ENCODE data around the gene USE1. TPM values are rescaled to one million over a fixed set of nuclear protein-coding genes. Genes with fewer than 3 reads are reported as not detected.

USE1 gene, protein sequence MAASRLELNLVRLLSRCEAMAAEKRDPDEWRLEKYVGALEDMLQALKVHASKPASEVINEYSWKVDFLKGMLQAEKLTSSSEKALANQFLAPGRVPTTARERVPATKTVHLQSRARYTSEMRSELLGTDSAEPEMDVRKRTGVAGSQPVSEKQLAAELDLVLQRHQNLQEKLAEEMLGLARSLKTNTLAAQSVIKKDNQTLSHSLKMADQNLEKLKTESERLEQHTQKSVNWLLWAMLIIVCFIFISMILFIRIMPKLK
- total RNA-seq (10 to 100 TPM; 24.7 to 51.1 (median 30.5) TPM), polyA plus RNA-seq (10 to 100 TPM; 63.1 to 68.3 TPM), total RNA-seq (29.1 reads per million, percentile 59 among the genes with 10 or more reads in this experiment)

DNA sequence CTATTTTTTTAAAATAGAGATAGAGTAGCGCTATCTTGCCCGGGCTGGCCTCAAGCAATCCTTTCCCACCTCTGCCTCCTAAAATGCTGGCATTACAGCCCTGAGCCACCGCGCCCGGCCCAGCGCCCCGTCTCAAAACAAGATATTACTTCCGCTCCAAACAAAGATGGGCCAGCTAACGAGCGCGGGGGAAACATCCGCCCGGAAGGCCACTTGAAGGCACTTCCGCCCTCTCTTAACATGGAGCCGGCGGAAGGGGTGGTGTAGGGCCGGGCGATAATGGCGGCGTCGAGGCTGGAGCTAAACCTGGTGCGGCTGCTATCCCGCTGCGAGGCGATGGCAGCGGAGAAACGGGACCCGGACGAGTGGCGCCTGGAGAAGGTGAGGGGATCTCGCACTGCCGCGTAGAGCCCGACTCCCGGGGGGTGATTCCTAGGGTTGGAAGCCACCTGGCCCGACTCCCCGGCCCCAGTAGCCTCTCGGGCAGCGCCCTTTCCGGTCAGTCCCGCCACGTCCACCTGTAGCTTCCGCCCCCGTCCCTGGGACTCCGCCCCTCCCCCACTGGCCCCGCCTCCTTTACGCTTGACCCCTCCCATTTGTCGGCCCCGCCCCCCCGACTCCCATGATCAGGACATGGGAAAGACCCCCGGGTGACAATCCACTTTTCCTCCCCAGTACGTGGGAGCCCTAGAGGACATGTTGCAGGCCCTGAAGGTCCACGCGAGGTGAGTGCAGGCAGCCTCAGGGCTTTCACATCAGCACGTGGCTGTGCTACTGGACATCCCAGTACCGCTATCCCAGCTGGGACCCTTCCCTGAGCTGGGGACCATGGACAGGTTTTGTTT is at the start of gene USE1:
Gene USE1 (plus strand): TSS at position 231 of the 845 bp plus-strand sequence. CDS start 49 bp downstream, at position 280.
- H3K9me3 Mint-ChIP-seq: peaks cover 0 to 2% (median 0%) of the 10 kb centered on the region in 11 donors
- H3K4me1 Mint-ChIP-seq: peaks cover 0 to 16% (median 12%) of the 10 kb centered on the region in 7 donors
- CTCF ChIA-PET: interaction anchor here (1.0 to 2.5 kb wide), 5 partner anchors 10 to 32 kb away, joined by 3 to 8 read pairs (median 5); partner anchors contain the start of gene OCEL1
- H3K36me3 Mint-ChIP-seq: peaks cover 4 to 35% (median 24%) of the 10 kb centered on the region in 5 donors
- POLR2A ChIA-PET: interaction anchor here (0.7 to 4.2 kb wide), 33 partner anchors 8 to 1837 kb away, joined by 3 to 77 read pairs (median 4); partner anchors contain the start of genes ANKLE1, BABAM1, HAUS8 and MED26
- DNase-seq: peak; percentile 70 to 91 (median 89)
- Histone ChIP-seq H3K4me3 (ENCODE audit: low read length) (peak within 1 kb of the TSS; percentile 92), H3K36me3 (ENCODE audit: control insufficient read depth in 2 of 3, insufficient read depth in 3 of 3, low read length in 3 of 3) (peaks cover 0 to 53% (median 6%) of the 10 kb centered on the region in 3 experiments), H3K27ac (ENCODE audit: low read depth, low read length) (peak within 1 kb of the TSS; percentile 89), H3K27me3 (ENCODE audit: control insufficient read depth in 2 of 2, insufficient read depth in 2 of 2, low read length in 2 of 2) (no peaks in the 10 kb centered on the region), H3K9me3 (ENCODE audit: control insufficient read depth in 2 of 3, low read length in 3 of 3) (no peaks in the 10 kb centered on the region), H3K4me1 (ENCODE audit: control insufficient read depth in 2 of 2, insufficient read depth in 2 of 2, low read length in 2 of 2) (peaks cover 13 to 16% of the 10 kb centered on the region in 2 donors)
- intact Hi-C loops (cut with micrococcal nuclease): loop anchor here (1.0 to 5.0 kb wide), 8 partner anchors 11 to 296 kb away; partner anchors contain the start of genes BABAM1 (in 2 of the 2), OCEL1 (in 2 of the 2), GTPBP3 (in 1 of the 2) and HAUS8 (in 1 of the 2)
- ATAC-seq: peak; percentile 97
- H3K27me3 Mint-ChIP-seq: no peaks in the 10 kb centered on the region
- peak within 1 kb of the TSS; percentile 83 to 99 (median 90) for H3K4me3 Mint-ChIP-seq
- peak within 1 kb of the TSS; percentile 97 to 100 (median 99) for H3K27ac Mint-ChIP-seq

DNA sequence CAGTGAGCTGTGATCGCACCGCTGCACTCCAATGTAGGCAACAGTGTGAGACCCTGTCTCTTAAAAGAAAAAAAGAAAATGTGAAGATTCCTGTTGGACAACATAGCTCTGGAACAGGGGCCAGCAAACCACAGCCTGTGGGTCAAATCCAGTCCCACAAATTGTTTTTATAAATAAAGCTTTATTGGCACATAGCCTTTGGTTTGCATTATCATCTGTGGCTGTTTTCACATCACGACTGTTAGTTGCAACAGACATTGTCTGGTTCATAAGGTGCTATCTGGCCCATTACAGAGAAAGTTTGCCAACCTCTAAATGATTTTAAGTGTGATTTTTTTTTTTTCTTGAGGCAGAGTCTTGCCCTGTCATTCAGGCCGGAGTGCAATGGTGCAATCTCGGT is 49.4 kb upstream of the USE1 start:
- Mint-ChIP-seq H3K27me3 (no peaks in the 10 kb centered on the region), H3K27ac (no peak overlapping the region), H3K36me3 (peaks cover 11 to 58% (median 42%) of the 10 kb centered on the region in 5 donors), H3K4me3 (no peak overlapping the region), H3K4me1 (peaks cover 0 to under 1% (median 0%) of the 10 kb centered on the region in 7 donors), H3K9me3 (peaks cover 0 to 6% (median 0%) of the 10 kb centered on the region in 11 donors)
- ChIA-PET POLR2A (interaction anchor here (0.9 kb wide), 1 partner anchor 40 kb away, joined by 3 read pairs; no protein-coding TSS in a partner anchor), CTCF (interaction anchor here (0.7 kb wide), 1 partner anchor 79 kb away, joined by 3 read pairs; no protein-coding TSS in a partner anchor)
- H3K36me3 ChIP-seq (ENCODE audit: control insufficient read depth in 2 of 3, insufficient read depth in 3 of 3, low read length in 3 of 3): peaks cover 21 to 92% (median 35%) of the 10 kb centered on the region in 3 experiments
- H3K27me3 ChIP-seq (ENCODE audit: control insufficient read depth in 2 of 2, insufficient read depth in 2 of 2, low read length in 2 of 2): no peaks in the 10 kb centered on the region
- H3K4me1 ChIP-seq (ENCODE audit: control insufficient read depth in 2 of 2, insufficient read depth in 2 of 2, low read length in 2 of 2): peaks cover 0 to 5% of the 10 kb centered on the region in 2 donors
- ATAC-seq (no peak), DNase-seq (no peak)
- intact Hi-C loops (cut with micrococcal nuclease): no loop called here
- no peak overlapping the region for H3K27ac ChIP-seq (ENCODE audit: low read depth, low read length)
- H3K4me3 ChIP-seq (ENCODE audit: low read length): no peak overlapping the region
- no peaks in the 10 kb centered on the region for H3K9me3 ChIP-seq (ENCODE audit: control insufficient read depth in 2 of 3, low read length in 3 of 3)

DNA sequence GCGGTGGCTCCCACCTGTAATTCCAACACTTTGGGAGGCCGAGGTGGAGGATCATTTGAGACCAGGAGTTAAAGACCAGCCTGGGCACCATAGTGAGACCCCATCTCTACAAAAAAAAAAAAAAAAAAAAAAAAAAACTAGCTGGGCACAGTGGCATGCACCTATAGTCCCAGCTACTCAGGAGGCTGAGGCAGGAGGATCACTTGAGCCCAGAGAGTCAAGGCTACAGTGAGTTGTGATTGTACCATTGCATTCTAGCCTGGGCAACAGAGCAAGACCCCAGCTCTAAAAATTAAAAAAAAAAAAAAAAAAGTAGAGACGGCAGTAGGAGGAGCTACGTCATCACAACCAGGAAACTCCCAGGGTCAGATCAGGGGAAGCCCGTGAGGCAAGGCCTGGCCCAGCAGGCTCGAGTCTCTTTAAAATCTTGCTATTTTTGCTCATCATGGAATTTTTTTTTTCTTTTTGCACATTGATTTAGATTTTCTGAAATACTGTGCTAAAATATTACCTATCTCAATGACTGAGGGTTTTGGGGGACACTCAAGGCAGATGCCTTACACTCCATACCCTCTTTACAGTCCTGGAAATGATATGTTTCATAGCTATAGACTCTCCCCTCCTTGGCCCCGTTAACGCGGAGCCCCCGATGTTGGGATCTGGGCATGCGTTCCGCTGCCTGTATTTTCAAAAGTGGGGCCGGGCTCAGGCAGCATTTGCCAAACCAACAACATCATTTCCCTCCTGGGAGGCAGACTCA is 44.4 kb upstream of the USE1 start:
- no peaks in the 10 kb centered on the region for H3K27me3 Mint-ChIP-seq
- no peak overlapping the region for H3K4me3 ChIP-seq (ENCODE audit: low read length)
- H3K36me3 ChIP-seq (ENCODE audit: control insufficient read depth in 2 of 3, insufficient read depth in 3 of 3, low read length in 3 of 3): peaks cover 15 to 87% (median 28%) of the 10 kb centered on the region in 3 experiments
- DNase-seq: no peak
- H3K27ac ChIP-seq (ENCODE audit: low read depth, low read length): no peak overlapping the region
- ChIA-PET CTCF (interaction anchor here (0.7 to 1.1 kb wide), 2 partner anchors 13 to 876 kb away, joined by 3 to 4 read pairs; no protein-coding TSS in a partner anchor), POLR2A (interaction anchor here (0.7 to 0.8 kb wide), 2 partner anchors 14 to 980 kb away, joined by 3 read pairs; no protein-coding TSS in a partner anchor)
- H3K4me1 ChIP-seq (ENCODE audit: control insufficient read depth in 2 of 2, insufficient read depth in 2 of 2, low read length in 2 of 2): no peaks in the 10 kb centered on the region
- no peak overlapping the region for H3K4me3 Mint-ChIP-seq
- peaks cover 0 to 11% (median 0%) of the 10 kb centered on the region in 7 donors for H3K4me1 Mint-ChIP-seq
- no peaks in the 10 kb centered on the region for H3K27me3 ChIP-seq (ENCODE audit: control insufficient read depth in 2 of 2, insufficient read depth in 2 of 2, low read length in 2 of 2)
- intact Hi-C loops (cut with micrococcal nuclease): no loop called here
- peaks cover 0 to 44% (median 18%) of the 10 kb centered on the region in 5 donors for H3K36me3 Mint-ChIP-seq
- H3K9me3 ChIP-seq (ENCODE audit: control insufficient read depth in 2 of 3, low read length in 3 of 3): no peaks in the 10 kb centered on the region
- ATAC-seq: no peak
- H3K27ac Mint-ChIP-seq: peak overlapping the region in 2 of 9 donors; percentile 49 to 83
- no peaks in the 10 kb centered on the region for H3K9me3 Mint-ChIP-seq

DNA sequence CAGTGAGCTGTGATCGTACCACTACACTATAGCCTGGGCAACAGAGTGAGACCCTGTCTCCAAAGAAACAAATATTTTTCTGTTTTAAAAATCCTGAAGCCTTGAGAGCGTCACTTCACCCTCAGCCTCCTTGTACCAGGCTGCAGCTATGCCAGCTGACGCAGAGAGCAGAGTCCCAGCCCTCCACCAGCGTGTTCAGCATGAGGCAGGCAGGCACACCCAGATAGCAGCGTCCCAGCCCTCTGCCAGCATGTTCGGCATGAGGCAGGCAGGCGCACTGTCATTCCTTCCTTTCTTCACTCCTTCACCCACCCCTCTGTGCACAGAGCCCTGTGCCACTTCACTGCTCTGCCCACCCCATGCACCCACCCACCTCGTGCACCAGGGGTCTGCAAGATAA is 43.3 kb upstream of the USE1 start:
- Mint-ChIP-seq H3K36me3 (peaks cover 3 to 42% (median 16%) of the 10 kb centered on the region in 5 donors), H3K27me3 (no peaks in the 10 kb centered on the region), H3K4me1 (peaks cover 0 to 11% (median 0%) of the 10 kb centered on the region in 7 donors), H3K9me3 (no peaks in the 10 kb centered on the region), H3K4me3 (no peak overlapping the region), H3K27ac (peak overlapping the region in 1 of 9 donors; percentile 83)
- no peaks in the 10 kb centered on the region for H3K27me3 ChIP-seq (ENCODE audit: control insufficient read depth in 2 of 2, insufficient read depth in 2 of 2, low read length in 2 of 2)
- CTCF ChIA-PET: no interaction called here
- ATAC-seq (no peak), DNase-seq (no peak)
- intact Hi-C loops (cut with micrococcal nuclease): no loop called here
- H3K36me3 ChIP-seq (ENCODE audit: control insufficient read depth in 2 of 3, insufficient read depth in 3 of 3, low read length in 3 of 3): peaks cover 15 to 86% (median 28%) of the 10 kb centered on the region in 3 experiments
- H3K4me3 ChIP-seq (ENCODE audit: low read length): no peak overlapping the region
- no peak overlapping the region for H3K27ac ChIP-seq (ENCODE audit: low read depth, low read length)
- POLR2A ChIA-PET: no interaction called here
- H3K4me1 ChIP-seq (ENCODE audit: control insufficient read depth in 2 of 2, insufficient read depth in 2 of 2, low read length in 2 of 2): no peaks in the 10 kb centered on the region
- no peaks in the 10 kb centered on the region for H3K9me3 ChIP-seq (ENCODE audit: control insufficient read depth in 2 of 3, low read length in 3 of 3)

- H3K27ac ChIP-seq (ENCODE audit: low read depth, low read length): no peak overlapping the region
- peak overlapping the region in 3 of 9 donors; percentile 13 to 48 (median 31) for H3K27ac Mint-ChIP-seq
Observed at GRCh38 chr19:17172624-17173345, 42.4 kb upstream of the USE1 start.

More at GRCh38 chr19:17172624-17173345, 42.4 kb upstream of the USE1 start:
- Mint-ChIP-seq H3K27me3 (no peaks in the 10 kb centered on the region), H3K36me3 (peaks cover 3 to 42% (median 13%) of the 10 kb centered on the region in 5 donors), H3K9me3 (no peaks in the 10 kb centered on the region), H3K4me3 (no peak overlapping the region), H3K4me1 (peaks cover 0 to 11% (median 0%) of the 10 kb centered on the region in 7 donors)
- H3K4me3 ChIP-seq (ENCODE audit: low read length): no peak overlapping the region
- intact Hi-C loops (cut with micrococcal nuclease): no loop called here
- H3K9me3 ChIP-seq (ENCODE audit: control insufficient read depth in 2 of 3, low read length in 3 of 3): no peaks in the 10 kb centered on the region
- no peaks in the 10 kb centered on the region for H3K27me3 ChIP-seq (ENCODE audit: control insufficient read depth in 2 of 2, insufficient read depth in 2 of 2, low read length in 2 of 2)
- CTCF ChIA-PET: no interaction called here
- POLR2A ChIA-PET: no interaction called here
- DNase-seq (no peak), ATAC-seq (no peak)
- H3K4me1 ChIP-seq (ENCODE audit: control insufficient read depth in 2 of 2, insufficient read depth in 2 of 2, low read length in 2 of 2): no peaks in the 10 kb centered on the region
- peaks cover 15 to 88% (median 25%) of the 10 kb centered on the region in 3 experiments for H3K36me3 ChIP-seq (ENCODE audit: control insufficient read depth in 2 of 3, insufficient read depth in 3 of 3, low read length in 3 of 3)

Measured in naive thymus-derived CD4-positive, alpha-beta T cell (primary cell).